Colon (tissue), 2 donors: ENCODE data around the gene NPC1L1.

Experiments used
- FAIRE-seq: peaks from 2 replicates; lab custom pipeline; 2012; peaks lifted over from hg19 to GRCh38; lab: Jason Lieb, UNC
- donor health status: control.
- donor health status: control.

NPC1L1 gene

DNA sequence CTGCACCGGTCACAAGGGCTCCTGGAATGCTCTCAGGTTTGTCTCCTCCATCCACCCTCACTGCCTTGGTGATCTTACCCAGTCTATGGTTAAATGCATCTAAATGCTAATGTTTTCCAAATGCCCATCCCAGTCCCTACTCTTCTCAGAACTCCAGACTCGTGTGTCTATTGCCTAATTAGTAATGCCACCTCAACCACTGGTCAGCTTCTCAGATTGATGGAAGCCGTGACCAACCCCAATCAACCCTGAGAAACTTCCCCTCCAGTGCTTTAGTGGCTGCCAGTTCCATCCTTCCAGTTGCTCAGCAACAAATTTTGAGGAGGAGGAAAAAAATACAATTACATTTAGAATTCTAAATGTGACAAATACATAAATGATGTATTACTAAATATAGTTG is 69.3 kb downstream of the NPC1L1 start:
- FAIRE-seq: no peak

DNA sequence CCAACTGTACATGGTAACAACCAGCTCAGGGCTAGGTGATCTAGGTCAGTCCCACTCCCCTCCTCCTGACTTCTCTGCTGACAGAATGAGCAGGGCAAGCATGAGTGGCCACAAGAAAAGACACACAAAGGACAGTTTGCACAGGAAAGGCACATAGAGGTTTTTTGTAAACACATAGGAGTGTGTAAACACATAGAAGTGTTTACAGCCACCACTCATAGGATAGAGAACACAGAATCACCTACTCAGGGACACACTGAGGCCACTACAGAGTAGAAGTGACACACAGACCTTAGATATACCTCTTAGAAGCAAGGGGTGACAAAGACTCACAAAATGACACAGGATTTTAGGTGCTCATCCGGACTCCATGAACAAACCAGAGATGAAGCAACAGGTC is 69.7 kb downstream of the NPC1L1 start:
- no peak for FAIRE-seq

DNA sequence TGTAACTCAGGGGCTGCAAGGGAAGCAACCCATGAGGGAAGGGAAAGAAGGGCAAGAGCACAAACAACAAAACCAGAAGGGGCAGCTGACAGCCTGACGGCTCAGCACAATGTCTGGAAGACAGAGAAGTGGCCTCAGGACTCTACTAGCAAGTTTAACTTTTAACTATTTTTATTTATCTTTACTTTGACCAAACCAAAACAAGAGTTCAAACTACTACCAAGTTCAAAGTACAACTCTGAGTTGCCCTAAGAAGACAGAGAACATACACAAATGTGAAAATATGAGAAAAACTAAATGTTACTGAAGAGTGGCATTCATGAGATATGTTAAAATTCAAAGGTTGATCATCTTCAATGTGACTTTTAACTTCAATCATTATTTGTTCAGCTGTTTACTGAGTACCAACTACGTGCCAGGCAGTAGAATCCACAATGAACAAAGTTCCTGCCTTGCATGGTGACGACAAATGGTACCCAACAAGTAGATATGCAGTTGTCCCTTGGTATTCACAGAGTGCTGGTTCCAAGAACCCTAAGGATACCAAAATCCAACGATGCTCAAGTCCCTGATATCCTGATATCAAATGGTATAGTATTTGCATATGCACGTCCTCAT is 70.4 kb downstream of the NPC1L1 start:
- no peak for FAIRE-seq

- no peak for FAIRE-seq
Observed at GRCh38 chr7:44470135-44470479, 71.0 kb downstream of the NPC1L1 start.

DNA sequence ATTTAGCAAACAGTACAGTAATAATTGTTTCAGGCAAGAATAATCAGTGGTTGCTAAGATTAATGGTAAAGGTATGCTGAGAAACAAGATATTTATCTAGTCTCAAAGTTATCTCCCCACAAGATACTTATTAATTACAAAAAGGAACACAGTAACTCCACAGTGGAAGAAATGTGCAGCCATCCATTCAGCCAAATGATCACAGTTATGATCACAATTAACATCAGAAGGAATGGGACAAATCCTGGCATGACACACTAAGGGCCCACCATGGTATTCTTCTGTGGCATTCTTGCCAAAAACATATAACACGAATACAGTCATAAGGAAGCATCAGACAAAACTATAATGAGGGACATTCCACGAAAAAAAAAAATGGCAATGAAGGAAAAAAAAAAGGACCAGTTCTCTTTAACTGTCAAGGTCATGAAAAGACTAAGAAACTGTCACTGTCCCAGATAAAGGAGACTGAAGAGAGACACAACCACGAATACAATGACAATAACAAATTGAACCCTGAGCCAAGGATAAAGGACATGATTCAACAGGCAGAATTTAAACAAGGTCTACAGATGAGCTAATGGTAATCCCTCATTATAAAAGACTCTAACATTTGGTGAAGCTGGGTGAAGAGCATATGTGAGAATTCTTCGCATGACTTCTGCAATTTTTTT is 71.5 kb downstream of the NPC1L1 start:
- FAIRE-seq: no peak

DNA sequence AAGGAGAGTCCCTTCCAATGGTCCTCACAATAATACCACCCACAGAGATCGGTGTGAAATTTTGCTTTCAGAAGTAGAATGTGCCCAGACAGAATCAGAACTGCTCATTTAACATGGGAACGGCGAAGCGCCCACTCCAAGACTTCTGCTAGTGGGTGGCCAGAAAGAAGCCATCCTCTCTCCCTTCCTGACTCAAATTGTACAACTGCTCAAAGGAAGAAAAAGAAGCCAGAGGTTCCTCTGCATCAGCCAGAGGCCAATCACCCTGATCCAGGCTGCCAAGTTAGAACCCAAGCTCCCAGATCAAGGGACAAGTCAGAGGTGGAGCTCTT is 73.9 kb downstream of the NPC1L1 start:
- FAIRE-seq: no peak

DNA sequence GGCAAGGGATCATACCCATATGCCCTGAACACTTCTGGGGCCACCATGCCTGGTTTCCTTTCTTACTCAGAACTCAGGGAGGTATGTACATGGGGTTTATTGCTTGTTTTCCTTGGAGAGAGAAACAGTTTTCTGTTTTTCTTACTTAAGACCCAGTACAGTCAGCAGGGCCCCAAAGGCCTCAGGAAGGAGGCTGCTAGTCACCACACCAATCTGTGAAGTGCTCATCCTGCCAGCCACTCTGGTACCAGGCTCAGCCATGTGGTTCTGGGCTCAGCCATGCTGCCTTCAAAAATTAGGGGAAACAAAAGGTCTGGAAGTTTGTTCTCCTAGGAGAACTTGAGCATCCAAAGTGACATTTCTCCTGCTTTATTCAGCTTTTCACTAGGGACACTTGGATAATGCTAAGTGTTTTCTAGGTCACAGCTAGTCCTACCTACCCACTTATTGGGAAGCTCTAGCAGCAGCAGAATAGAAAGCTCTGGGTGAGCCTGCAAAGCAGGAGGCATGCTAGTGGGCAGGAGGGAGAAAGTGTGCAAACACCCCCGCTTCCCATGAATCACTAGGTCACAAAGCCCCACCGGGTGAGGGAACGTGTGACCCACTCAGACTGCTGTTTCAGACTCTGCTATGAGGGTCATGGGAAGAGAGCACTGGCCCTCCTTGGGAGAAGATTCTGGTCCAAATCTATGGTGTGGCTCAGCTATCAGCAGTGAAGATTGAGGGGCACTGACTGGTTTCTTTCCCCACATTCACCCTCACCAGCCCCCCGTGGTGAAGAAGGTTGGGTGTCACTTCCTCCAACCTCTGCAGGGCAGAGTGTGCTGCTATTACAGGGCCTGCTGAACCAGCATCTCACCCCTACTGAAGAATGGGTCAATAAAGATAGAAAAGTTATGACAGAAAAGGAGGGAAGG is 74.6 kb downstream of the NPC1L1 start:
- FAIRE-seq: no peak

GRCh38 chr7:44465490-44465889 is 75.6 kb downstream of the NPC1L1 start:
- FAIRE-seq: no peak

GRCh38 chr7:44463169-44463808 is 77.8 kb downstream of the NPC1L1 start:
- FAIRE-seq: no peak
